GM18511 (cell line): ENCODE results near the gene PTPRN2.

Source experiments
- ATAC-seq: cut with Tn5 transposase; IDR thresholded peaks from one replicate; pipeline ENCODE4 v1.9.1; 2021; ENCODE audit warnings: mild to moderate bottlenecking, moderate library complexity; ENCODE audit not compliant: unreplicated experiment

The PTPRN2 gene

DNA sequence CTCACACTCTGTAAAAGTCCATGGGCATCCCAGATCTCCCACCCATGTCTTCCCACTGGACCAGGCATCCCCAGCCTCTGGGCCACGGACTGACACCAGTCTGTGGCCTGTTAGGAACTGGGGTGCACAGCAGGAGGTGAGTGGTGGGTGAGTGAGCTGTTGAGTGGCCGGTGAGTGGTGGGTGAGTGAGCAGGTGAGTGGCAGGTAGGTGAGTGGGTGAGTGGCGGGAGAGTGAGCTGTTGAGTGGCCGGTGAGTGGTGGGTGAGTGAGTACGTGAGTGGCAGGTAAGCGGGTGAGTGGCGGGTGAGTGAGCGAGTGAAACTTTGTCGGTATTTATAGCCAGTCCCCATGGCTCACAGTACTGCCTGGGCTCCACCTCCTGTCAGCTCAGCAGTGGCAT lies 779.6 kb downstream of the PTPRN2 start:
- no peak for ATAC-seq

DNA sequence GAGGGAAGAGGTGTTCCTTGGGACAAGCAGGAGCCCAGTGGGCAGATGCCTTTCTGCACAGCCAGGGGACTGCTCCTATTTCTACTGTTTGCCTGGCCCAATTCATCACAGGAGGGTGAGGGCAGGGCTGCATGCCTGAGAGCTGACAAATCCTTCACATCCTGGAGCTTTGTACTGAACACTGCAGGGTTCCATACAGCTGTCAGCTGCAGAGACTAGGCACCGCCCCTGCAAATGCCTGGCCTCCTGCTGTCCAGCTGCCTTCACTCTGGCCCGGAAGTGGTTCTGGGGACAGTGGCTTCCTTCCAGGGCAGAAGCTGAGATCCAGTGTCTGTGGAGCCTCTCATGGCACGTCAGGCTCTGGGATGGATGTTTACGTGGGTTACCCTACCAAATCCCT lies 780.1 kb downstream of the PTPRN2 start:
- ATAC-seq: no peak

DNA sequence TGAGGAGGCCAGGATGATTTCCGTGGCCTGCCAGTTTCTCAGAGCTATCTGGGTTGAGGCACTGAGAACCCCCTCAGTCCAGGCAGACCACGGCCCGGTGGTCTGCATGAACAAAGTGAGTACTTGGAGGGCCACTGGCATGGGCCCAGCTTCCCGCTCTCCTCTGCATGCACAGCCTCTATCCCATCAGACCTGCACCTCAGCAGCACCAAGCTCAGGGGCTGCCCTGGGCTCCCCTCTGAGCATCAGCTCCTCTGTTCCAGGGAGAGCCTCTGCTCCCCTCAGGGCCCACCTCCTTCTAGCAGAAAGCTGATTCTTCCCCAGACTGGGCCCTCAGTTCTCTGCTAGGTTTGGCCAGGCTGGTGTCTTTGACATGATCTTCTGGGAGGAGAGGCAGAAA lies 780.9 kb downstream of the PTPRN2 start:
- no peak for ATAC-seq

DNA sequence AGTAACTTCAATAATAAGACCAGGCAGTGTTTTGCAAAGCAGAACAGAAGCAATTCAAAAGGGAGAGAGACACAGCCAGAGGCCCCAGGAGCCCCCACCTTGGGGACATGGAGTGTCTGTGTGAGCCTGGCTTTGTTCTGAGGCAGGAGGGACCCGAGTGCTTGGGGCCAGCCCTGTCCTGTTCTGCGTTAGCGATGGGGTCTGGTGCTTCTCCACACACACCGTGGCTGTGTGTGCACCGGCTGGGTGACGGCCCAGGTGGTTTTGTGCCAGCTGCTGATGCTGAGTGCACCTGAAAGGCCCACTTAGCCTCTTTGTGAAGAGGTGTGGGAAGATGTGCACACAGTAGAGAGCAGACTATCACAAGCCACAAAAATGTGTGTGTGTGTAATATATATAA lies 781.9 kb downstream of the PTPRN2 start:
- ATAC-seq: no peak

DNA sequence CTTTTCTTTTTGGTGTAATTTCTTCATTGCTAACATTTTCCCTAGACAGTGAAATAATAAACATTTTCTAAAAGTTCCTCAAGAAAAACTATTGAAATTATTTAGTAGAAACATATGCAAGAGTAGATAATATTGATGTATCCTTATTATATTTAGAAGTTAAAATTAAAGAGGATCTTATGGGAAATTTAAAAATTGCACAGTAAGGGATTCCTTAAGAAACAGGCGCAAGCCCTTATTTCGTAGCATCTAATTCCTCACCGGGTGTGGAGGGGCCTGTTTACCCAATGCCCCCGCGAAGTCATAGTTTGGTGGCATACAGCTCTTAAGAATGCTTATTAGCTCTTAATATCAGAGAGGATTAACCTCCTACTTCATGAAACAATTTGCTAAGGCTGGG lies 783.7 kb downstream of the PTPRN2 start:
- ATAC-seq: no peak

DNA sequence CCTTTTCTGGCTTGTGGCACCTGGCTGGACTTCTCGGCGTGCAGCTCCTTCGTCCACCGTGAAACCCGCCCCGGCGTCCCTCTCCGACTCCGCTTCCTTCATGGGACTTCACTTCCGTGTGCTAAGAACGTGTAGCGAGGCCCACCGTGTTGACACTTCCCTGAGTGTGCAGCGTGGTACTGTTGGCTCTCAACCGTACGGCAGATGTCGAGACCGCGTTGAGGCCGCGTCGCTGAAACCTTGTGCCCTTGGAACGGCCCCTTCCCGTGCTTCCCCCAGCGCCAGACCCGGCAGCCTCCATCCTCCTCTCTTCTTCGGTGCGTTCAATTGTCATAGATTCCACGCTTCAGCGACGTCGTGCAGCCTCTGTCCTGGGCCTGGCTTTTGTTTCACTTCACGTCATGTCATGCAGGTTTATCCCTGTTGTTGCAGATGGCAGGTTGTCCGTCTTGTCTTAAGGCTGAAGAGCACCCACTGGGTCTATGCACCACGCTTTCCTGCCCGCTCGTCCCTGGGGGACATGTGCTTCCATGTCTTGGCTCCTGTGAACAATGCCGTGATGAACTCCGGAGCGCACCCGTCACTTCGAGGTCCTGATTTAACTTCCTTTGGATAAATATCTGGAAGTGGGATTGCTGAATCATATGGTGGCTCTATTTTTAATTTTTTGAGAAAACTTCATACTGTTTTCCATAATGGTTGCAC lies 785.5 kb downstream of the PTPRN2 start:
- no peak for ATAC-seq

DNA sequence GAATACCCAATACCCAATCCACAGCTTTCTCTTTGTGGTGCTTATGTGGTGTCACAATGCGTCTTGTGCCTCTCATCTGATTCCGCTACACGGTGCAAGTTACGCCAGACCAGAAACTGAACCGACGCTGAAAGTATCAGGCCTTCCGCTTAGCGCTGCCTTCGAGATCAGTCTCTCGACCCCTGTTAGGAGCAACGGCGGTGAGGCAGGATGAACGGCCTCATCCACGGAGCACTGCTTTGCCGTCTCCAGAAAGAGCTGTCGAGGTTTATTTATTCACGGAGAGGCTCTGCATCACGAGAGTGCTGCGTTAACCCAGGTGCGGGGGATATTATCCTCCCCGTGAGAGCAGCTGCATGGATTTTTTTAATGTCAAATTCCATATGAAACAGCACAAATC lies 786.5 kb downstream of the PTPRN2 start:
- no peak for ATAC-seq

DNA sequence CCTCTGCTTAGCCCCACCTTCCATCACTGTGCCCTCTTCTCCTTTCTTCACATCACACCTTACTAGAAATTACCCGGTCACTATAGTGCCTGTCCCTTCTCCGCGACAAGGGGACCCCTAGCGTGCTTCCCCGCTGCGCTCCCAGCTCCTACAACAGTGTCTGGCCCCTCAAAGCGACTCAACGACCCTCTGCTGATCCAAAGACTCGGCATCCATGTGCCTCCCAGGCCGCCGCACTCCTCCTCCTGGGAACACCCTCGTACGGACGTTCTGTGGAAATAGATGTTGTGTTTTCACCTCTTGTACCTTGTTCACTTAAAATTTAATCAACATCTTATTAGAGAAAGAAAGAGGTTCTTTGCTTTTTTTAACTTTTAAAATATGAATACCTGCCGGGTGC lies 787.3 kb downstream of the PTPRN2 start:
- no peak for ATAC-seq

DNA sequence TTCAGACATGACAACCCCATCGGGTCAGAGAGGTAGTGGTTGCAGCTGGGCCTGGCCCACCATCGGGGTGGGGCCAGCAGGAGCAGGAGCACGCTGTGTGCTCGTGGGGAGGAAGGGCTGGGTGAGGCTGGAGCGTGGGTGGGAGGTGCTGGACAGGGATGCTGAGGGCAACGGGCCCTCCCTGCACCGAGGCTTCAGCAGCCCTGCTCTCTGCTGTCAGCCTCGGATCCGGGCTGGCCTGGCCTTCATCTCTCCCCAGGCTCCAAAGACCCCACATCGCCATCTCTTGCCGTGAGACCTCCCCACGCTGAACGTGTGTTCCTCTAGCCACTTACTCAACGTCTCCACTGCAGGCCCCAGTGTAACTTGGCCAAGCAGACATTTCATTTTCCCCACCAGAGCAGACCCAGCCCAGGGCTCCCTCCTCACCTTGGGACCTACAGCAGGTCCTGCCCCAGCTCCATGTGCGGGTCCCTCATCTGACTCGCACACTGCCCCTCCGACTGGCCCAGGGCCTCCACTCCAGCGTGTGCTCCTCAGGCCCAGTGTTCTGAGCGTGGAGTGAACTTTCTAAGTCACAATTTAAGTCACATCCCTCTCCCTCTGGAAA lies 788.4 kb downstream of the PTPRN2 start:
- ATAC-seq: no peak

DNA sequence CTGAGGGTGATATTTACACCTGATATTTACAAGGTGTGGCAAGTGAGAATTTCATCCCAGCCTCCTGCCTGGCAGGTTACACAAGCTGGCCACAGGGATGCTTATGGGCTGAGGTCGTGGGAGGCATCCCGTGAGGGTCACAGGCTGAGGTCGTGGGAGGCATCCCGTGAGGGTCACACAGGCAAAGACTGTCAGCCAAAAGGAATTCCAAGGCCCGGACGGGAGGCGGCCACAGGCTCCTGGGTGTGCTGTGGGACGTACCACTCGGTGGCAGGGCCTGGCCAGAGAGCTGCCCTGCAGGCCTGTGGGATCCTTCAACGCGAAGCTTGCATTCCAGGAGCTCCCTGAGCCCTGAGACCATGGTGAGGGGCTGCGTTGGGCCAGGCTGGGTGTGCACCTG lies 790.3 kb downstream of the PTPRN2 start:
- no peak for ATAC-seq

DNA sequence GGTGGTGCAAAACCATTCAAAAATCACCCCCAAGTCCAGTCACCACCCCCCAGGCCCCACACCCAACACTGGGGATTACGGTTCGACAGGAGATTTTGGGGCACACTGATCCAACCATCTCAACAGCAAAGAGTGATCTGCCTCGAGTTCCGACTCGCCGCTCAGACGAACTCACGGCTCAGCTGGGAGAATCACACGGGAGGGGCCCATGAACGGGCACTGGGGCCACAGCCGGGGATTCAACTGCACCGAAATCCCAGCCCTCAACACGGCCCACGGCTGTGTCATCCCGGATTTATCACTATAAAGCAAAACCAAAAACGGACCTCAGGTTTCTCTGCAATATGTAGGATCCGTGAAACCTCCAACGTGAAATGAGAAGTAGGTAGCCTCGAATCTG lies 790.8 kb downstream of the PTPRN2 start:
- no peak for ATAC-seq

DNA sequence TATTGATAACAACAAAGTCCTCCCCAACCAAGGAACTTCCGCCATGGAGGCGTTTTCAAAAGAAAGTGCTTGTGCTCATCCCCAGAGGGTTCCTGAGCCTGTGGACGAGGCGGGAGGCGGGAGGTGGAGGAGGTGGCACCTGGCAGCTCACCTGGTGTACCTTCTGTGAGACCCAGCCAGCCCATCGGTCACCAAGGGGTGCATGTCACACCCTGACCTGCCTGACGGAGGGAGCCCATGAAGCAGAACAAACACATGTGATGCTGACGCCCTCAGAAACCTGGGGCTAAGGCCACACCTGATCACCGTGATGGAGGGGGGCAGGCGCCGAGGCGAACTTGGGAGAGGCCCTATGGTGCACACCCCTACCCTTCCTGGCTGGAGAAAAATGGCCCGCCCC lies 792.0 kb downstream of the PTPRN2 start:
- no peak for ATAC-seq

DNA sequence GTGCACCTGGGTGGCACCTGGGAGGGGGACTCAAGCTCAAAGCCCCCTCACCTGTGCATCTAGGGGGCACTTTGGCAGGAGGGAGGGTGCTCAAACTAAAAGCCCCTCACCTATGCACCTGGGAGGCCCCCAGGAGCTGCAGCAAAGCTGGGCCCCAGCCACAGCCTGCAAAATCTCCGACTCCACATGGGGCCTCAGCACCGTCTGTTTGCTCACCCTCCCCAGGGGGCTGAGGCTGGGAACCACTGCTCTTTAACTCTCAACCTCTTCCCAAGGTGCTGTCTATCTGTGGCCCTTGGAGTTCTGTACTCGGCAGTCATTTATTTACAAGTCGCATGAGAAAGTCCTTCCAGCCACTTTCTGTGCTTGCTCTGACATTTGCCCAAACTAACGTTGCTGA lies 792.4 kb downstream of the PTPRN2 start:
- ATAC-seq: no peak

DNA sequence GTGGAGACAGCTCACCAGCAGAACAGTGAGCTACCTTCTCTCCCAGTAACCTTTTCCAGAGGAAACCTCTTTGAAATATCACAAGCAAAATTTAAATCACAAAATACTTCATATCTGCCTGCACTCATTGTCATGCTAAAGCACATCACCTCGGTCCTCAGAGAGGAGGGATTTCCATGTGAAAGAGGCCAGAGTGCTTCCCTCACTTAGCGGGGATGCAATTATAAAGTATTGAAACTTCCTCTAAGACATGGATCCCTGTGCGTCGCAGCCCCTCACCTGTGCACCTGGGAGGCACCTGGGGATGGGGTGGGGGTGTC lies 792.9 kb downstream of the PTPRN2 start:
- ATAC-seq: no peak

DNA sequence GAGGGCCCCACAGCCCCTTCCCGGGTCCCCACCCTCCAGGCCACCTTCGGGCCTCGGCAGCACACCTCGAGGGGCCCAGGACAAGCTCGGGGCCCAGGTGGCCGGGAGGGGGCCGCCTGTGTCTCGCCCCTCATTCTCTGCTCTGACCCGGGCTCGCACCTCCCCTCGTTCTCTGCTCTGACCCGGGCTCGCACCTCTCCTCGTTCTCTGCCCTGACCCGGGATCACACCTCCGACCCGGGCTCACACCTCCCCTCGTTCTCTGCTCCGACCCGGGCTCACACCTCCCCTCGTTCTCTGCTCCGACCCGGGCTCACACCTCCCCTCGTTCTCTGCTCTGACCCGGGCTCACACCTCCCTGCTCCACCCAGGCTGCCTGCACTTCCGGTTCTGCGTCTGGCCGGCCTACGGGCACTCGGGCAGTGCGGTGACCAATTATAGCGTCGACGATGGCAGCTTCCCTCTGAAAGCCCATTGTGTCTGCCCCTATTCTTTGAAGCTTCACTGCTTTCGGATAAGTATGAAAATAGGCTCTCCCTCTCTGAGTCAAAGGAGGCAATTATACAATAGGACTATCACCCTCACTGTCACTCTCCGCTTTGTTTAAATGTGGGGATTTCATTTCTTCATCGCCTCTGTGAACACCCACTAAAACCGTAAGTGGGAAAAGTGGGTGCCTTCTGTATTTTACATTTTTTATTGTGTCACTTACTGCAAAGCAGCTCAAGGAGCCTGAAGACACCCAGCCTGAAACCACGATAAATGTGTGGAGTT lies 793.5 kb downstream of the PTPRN2 start:
- ATAC-seq: no peak

DNA sequence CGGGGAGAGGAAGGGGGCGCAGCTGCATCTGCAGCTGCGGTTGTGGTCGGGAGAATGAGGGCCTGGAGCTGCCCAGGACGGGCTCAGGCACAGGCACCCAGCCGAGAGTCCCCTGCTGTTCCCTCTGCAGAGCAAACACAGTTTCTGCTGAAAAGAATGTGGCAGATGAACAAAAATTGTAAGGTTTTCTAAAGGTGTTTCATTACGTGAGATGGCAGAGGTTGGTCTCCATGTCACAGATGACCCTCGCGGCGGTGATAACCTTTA lies 794.6 kb downstream of the PTPRN2 start:
- ATAC-seq: no peak

DNA sequence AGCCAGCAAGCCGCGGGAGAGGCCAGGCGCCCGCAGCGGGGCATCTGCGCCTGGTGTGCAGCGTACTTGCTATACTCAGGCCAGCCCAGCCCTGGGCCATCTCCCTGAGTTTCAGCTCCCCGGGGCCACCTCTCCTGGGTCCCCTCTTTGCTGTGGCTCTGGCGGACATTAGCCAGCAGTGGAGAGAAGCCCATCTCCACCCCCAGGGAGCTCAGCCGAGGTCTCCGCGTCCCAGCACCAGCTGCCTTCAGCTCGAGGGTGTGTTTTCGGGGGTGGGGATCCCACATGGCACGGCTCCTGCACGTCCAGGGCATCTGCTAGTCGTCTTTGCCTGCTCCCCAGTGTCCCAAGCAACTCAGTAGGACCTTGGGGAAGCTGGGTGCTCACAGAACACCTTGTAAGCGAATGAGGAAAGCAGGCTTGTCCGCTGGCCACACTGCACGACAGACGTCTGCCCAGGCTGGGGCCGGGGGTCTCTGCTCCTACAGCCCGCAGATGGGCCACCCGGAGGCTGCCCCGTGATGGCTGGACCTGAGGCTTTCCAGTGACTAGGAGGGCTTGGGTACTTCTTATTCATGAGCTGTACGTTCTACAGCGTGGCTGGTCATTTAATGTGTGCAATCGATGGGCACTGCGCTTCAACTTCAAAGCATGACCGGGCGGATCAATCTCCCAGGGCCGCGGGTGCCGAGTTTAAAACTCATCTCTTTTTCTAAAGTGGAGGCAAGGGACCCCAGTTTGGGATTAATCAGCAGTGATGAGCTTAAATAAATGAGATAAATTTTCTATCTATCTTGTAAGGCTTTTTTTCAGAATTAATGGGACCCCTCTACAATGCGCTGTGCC lies 795.2 kb downstream of the PTPRN2 start:
- ATAC-seq: no peak

DNA sequence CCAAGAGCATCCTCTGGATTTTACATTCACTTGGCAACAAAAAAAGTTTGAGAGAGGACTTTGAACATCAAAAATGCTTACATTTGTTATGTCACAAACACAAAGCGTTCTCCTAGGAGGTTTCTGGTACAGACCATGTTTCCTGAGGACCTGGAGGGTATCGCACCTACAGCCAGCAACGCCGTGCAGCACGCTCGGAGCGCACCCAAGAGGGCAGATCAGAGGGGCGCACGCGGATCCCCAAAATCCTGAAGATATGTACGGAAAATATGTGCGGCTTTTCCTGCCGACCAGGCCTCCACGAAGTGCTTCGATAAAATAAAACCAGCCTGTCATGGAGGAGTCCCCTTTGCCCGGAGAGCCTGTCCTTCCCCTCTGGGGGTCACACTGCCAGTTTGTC lies 796.0 kb downstream of the PTPRN2 start:
- ATAC-seq: no peak

DNA sequence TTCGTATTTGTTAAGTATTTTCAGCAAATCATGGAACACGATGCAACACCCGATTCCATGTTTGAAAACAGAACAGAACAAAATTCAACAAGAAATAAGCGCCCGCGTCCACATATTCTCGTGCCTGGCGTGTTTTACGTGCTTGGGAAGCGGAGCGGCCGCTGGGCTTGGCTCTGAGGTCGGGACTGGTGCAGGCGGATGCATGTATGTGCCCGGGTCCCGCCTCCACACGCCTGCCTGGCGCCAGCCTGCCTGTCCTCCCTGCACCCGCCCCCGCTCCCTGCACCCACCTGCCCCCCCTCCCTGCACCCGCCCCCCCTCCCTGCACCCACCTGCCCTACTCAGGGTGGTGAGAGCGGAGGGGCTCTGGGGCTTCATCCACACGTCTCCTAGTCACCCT lies 796.4 kb downstream of the PTPRN2 start:
- no peak for ATAC-seq

DNA sequence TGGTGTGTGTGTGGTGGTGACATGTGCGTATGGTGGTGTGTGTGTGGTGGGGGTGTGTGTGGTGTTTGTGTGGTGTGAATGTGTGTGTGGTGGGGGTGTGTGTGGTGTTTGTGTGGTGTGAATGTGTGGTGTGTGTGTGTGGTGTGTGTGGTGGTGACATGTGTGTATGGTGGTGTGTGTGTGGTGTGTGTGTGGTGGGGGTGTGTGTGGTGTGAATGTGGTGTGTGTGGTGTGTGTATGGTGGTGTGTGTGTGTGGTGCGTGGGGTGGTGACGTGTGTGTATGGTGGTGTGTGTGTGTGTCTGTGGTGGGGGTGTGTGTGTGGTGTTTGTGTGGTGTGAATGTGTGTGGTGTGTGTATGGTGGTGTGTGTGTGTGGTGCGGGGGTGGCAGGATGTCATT lies 797.7 kb downstream of the PTPRN2 start:
- no peak for ATAC-seq

DNA sequence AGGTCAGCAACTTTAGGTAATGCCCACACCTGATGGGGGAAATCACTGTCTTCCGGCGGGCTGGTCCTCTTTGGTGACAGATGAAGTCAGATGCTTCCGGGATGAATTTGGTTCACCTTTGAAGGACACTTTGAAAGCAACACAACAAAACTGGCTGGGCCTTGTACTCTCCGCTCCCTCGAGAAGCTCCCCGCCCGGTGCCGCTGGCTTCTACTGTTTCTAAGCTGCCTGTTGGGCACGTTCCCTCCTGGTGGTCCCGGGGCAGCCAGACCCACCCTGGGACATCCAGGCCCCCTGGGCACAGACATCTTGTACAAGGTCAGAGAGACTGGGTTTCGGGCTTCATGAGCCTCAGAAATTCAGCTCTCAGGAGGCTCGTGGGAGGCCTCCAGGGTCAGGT lies 798.5 kb downstream of the PTPRN2 start:
- ATAC-seq: no peak

DNA sequence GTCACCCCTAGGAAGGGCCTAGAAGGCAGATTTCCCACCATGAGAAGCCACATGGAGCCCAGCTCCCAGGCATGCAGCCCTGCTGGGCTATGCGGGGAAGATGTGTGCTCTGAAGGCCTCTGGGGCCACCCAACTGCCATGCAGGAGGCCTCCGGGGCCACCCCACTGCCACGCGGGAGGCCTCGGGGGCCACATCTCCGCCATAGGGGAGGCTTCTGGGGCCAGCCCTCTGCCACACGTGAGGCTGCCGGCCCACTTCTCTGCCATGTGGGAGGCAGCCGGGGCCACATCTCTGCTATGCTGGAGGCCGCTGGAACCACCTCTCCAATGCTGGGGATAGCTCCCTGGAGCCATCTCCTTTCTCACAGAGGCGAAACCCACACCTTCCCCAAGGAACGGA lies 799.0 kb downstream of the PTPRN2 start:
- no peak for ATAC-seq
